Measurements from ENCODE around the gene MED28. TPM values are rescaled to one million over a fixed set of nuclear protein-coding genes. Genes with fewer than 3 reads are reported as not detected.

The MED28 gene
- total and polyA plus RNA-seq, 3 donors from 2014 or later = 22.8 to 51.7 (median 27.3) TPM

DNA sequence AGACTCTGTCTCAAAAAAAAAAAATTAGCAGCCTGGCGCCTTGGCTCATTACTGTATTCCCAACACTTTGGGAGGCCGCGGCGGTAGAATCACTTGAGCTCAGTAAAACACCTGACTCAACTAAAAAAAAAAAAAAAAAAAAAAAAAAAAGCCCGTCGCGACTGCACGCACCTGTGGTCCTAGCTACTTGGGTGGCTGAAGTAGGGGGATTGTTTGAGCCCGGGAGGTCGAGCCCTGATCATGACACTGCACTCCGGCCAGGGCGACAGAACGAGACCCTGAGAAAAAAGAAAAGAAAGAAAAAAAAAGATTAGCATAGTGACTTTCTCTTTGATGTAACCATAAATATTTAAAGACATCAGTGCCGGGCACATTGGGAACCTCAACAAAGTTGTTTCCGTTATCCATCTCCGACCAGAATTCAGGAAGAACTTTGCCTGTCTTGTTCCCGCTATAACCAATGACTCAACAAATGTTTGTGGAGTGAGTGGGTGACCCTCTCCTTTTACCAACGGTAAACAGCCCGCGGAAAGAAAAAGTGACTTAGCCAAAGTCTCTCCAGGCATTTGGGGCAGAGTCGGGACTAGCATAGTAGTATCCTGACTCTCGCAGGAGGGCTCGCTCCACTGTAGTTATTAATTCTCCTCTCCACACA, 553 bp upstream of the MED28 start:
- WGBS, 2 donors = 0 to 1% methylated on average over 22 to 23 of the region's 23 CpGs
- Histone ChIP-seq H3K9me3 (no peaks in the 10 kb centered on the region), H3K36me3 (ENCODE audit: low read depth, missing control alignments) (no peaks in the 10 kb centered on the region), H3K4me3 (peak overlapping the region; percentile 79 to 92), H3K4me1 (peaks cover 14% of the 10 kb centered on the region), H3K27ac (peak overlapping the region; percentile 76 to 83), H3K27me3 (no peaks in the 10 kb centered on the region)
- intact Hi-C loops (cut with DNase I; ENCODE audit: low total_unique reads) = no loop called here
- TF ChIP-seq, protein P1, sequence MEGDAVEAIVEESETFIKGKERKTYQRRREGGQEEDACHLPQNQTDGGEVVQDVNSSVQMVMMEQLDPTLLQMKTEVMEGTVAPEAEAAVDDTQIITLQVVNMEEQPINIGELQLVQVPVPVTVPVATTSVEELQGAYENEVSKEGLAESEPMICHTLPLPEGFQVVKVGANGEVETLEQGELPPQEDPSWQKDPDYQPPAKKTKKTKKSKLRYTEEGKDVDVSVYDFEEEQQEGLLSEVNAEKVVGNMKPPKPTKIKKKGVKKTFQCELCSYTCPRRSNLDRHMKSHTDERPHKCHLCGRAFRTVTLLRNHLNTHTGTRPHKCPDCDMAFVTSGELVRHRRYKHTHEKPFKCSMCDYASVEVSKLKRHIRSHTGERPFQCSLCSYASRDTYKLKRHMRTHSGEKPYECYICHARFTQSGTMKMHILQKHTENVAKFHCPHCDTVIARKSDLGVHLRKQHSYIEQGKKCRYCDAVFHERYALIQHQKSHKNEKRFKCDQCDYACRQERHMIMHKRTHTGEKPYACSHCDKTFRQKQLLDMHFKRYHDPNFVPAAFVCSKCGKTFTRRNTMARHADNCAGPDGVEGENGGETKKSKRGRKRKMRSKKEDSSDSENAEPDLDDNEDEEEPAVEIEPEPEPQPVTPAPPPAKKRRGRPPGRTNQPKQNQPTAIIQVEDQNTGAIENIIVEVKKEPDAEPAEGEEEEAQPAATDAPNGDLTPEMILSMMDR (IDR thresholded peaks at IDR 0.05) = no peak
- no peak for TF ChIP-seq POLR2A (IDR thresholded peaks at IDR 0.05)
- DNase-seq = no peak

DNA sequence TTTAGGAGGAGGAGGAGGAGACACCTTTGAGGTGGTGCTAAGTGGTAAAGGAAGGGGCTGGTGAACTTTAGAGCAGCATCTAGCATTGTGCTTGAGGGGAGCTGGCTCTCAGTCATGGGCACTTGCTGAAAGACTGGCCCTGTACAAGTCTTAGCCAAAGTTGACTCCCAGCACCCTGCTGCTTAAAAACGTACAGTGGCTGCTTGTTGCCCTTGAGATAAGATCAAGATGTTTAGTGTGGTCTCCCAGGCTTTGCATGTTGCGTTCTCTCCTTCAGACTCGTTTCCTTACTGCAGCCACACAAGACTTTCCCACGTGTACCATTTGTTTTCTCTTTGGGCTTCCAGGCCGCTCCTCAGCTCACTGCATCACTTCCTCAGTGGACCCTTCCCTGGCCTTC, 1.8 kb downstream of the MED28 start:
- WGBS, 2 donors = 39 to 47% methylated on average over 5 of the region's 5 CpGs
- intact Hi-C loops (cut with DNase I; ENCODE audit: low total_unique reads) = no loop called here
- TF ChIP-seq POLR2A (IDR thresholded peaks at IDR 0.05) = no peak
- TF ChIP-seq, protein P1 (IDR thresholded peaks at IDR 0.05) = no peak
- no peaks in the 10 kb centered on the region for H3K9me3 ChIP-seq
- peaks cover 14% of the 10 kb centered on the region for H3K4me1 ChIP-seq
- H3K27me3 ChIP-seq = no peaks in the 10 kb centered on the region
- no peak overlapping the region for H3K27ac ChIP-seq
- H3K4me3 ChIP-seq = no peak overlapping the region
- no peak for DNase-seq
- no peaks in the 10 kb centered on the region for H3K36me3 ChIP-seq (ENCODE audit: low read depth, missing control alignments)

DNA sequence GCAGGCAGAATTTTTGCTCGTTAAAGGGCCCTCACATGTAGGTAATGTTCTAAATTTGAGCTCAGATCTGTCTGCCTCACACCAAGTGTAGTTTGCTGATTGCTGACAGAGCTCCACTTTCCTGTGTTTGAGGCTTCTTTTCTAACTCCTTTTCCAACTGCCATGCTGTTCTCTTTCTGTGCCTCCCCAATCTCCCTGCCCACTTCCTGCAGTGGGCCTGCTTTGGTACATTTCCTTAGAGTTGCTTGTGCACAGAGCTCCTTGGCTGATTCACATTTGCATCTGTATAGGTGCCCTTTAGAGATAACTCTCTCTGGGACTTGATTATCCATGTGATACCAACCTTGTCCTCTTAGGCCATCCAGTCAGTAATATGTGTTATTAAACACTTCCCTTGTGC, 4.5 kb downstream of the MED28 start:
- H3K36me3 ChIP-seq (ENCODE audit: low read depth, missing control alignments) = no peaks in the 10 kb centered on the region
- intact Hi-C loops (cut with DNase I; ENCODE audit: low total_unique reads) = no loop called here
- no peak overlapping the region for H3K27ac ChIP-seq
- whole genome bisulfite sequencing, 2 donors = 33 to 80% methylated on average over 1 of the region's 1 CpG
- no peak overlapping the region for H3K4me3 ChIP-seq
- peaks cover 14% of the 10 kb centered on the region for H3K4me1 ChIP-seq
- TF ChIP-seq, protein P1 (IDR thresholded peaks at IDR 0.05) = no peak
- no peak for TF ChIP-seq POLR2A (IDR thresholded peaks at IDR 0.05)
- no peaks in the 10 kb centered on the region for H3K9me3 ChIP-seq
- DNase-seq = no peak
- H3K27me3 ChIP-seq = no peaks in the 10 kb centered on the region

DNA sequence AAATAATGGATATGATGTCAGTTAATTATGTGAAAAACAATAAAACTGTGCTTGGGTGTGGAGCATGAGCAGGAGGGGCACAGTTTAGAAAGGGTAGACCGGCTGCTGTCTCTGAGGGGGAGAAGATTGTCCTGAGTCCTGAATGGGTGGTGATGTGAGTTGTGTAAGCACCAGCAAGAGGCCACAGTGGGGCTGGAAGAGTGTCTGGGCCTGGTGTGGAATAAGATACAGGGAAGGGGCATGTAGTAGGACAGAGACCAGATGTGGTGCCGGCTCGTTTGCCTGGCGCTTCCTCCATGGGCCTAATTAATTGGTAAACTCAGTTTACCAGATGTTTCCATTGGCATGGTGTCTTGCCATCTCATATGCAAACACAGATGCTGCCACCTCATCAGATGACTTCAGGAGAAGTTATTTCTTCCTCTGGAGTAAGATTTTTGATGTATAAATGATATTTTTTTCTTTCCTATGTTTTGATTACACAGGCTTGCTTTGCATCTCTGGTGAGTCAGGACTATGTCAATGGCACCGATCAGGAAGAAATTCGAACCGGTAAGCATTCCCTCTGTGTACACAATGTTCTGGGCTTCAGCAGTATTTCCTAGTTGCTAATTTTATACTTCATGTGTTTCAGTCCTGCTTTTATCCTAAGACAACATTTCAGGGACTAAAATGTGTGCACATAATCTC, 5.1 kb downstream of the MED28 start:
- WGBS, 2 donors = 56 to 60% methylated on average over 7 of the region's 7 CpGs

More for the DNA sequence above, 5.1 kb downstream of the MED28 start:
- no peaks in the 10 kb centered on the region for H3K36me3 ChIP-seq (ENCODE audit: low read depth, missing control alignments)
- TF ChIP-seq POLR2A (IDR thresholded peaks at IDR 0.05) = no peak
- TF ChIP-seq, protein P1 (IDR thresholded peaks at IDR 0.05) = no peak
- no peak overlapping the region for H3K27ac ChIP-seq
- intact Hi-C loops (cut with DNase I; ENCODE audit: low total_unique reads) = no loop called here
- H3K4me3 ChIP-seq = no peak overlapping the region
- no peak for DNase-seq
- H3K27me3 ChIP-seq = no peaks in the 10 kb centered on the region
- H3K4me1 ChIP-seq = peaks cover 14% of the 10 kb centered on the region
- no peaks in the 10 kb centered on the region for H3K9me3 ChIP-seq
